H1 (cell line): ENCODE measurements around the gene NEK10. TPM values are rescaled to one million over a fixed set of nuclear protein-coding genes. Genes with fewer than 3 reads are reported as not detected.
A peak's percentile ranks its signal among the peaks of the same experiment; 100 is the strongest.

ENCODE experiments used
- CTCF ChIA-PET: fragments of 300-600 bp; sonication (Branson Sonifier 250); formaldehyde crosslinking; loops from one replicate; lab custom pipeline; 2021; ENCODE audit not compliant: partially characterized antibody; lab: Charles Lee
- POLR2A ChIA-PET: fragments of 300-600 bp; sonication (Branson Sonifier 250); formaldehyde crosslinking; loops from one replicate; lab custom pipeline; 2021; ENCODE audit warnings: inconsistent platforms; ENCODE audit not compliant: partially characterized antibody; lab: Charles Lee
- DNase-seq, 2 experiments: peaks; one replicate each; pipeline versions ENCODE4 v3.0.0 to v3.0.0-alpha.2; 2010 to 2022; ENCODE audit warnings: low spot score in 2 of 2, low read depth in 1 of 2, mixed read lengths in 1 of 2
- FAIRE-seq: peaks from 2 replicates; lab custom pipeline; 2011; peaks lifted over from hg19 to GRCh38; lab: Jason Lieb, UNC
- H2AFZ ChIP-seq: 2 replicates; pipeline ENCODE4 v1.8.1; 2012; ENCODE audit warnings: low read length, inconsistent platforms
- H2AK5ac ChIP-seq: 2 replicates; pipeline ENCODE4 v1.6.1; 2013; ENCODE audit warnings: low read depth, low read length
- H2BK120ac ChIP-seq: replicated peaks from 2 replicates; pipeline ENCODE3; 2013; ENCODE audit warnings: low read depth, low read length, inconsistent platforms
- H2BK12ac ChIP-seq: 2 replicates; pipeline ENCODE4 v1.6.1; 2013; ENCODE audit warnings: low read depth, low read length
- H2BK15ac ChIP-seq: 2 replicates; pipeline ENCODE4 v1.6.1; 2013; ENCODE audit warnings: low read length
- H2BK20ac ChIP-seq: 2 replicates; pipeline ENCODE4 v1.6.1; 2013; ENCODE audit warnings: low read length
- H2BK5ac ChIP-seq: 2 replicates; pipeline ENCODE4 v1.6.1; 2013; ENCODE audit warnings: low read depth, low read length
- H3K14ac ChIP-seq: 2 replicates; pipeline ENCODE4 v1.6.1; 2013; ENCODE audit warnings: inconsistent platforms; ENCODE audit not compliant: insufficient read length
- H3K18ac ChIP-seq: 2 replicates; pipeline ENCODE4 v1.6.1; 2013; ENCODE audit warnings: low read length; ENCODE audit errors: extremely low read depth
- H3K23ac ChIP-seq: 2 replicates; pipeline ENCODE4 v1.6.1; 2013; ENCODE audit warnings: inconsistent platforms; ENCODE audit not compliant: insufficient read length
- H3K23me2 ChIP-seq: 2 replicates; pipeline ENCODE4 v1.6.1; 2013; ENCODE audit warnings: low read depth, low read length
- H3K27ac ChIP-seq: 2 replicates; pipeline ENCODE4 v1.6.1; 2011; ENCODE audit warnings: low read depth, low read length, inconsistent platforms
- H3K27me3 ChIP-seq, 4 experiments: replicated peaks in 1 of 4; 1 replicate in 1 of 4; 2 replicates in 3 of 4; pipeline versions ENCODE4 v1.6.1 to v1.8.1; 2011 to 2013; ENCODE audit warnings: low read length in 3 of 4, mild to moderate bottlenecking in 3 of 4, inconsistent platforms in 2 of 4, mixed read lengths in 2 of 4, moderate library complexity in 1 of 4; ENCODE audit not compliant: control insufficient read depth in 3 of 4, insufficient read depth in 3 of 4; ENCODE audit errors: extremely low read depth in 1 of 4
- H3K36me3 ChIP-seq, 4 experiments: 2 replicates each; pipeline versions ENCODE4 v1.6.1 to v1.8.1; 2011 to 2013; ENCODE audit warnings: mild to moderate bottlenecking in 4 of 4, low read length in 3 of 4, moderate library complexity in 2 of 4, control low read depth in 1 of 4, inconsistent platforms in 1 of 4; ENCODE audit not compliant: insufficient read depth in 4 of 4, control insufficient read depth in 2 of 4
- H3K4ac ChIP-seq: replicated peaks from 2 replicates; pipeline ENCODE3; 2013; ENCODE audit warnings: low read length, low read depth, mixed read lengths, inconsistent platforms; ENCODE audit not compliant: insufficient read length
- H3K4me1 ChIP-seq, 4 experiments: replicated peaks in 1 of 4; 1 replicate in 1 of 4; 2 replicates in 3 of 4; pipeline versions ENCODE4 v1.6.1 to v1.8.1; 2011 to 2013; ENCODE audit warnings: low read length in 3 of 4, inconsistent platforms in 2 of 4, mixed read lengths in 1 of 4; ENCODE audit not compliant: insufficient read depth in 4 of 4, control insufficient read depth in 3 of 4
- H3K4me2 ChIP-seq, 2 experiments: 2 replicates each; pipeline versions ENCODE4 v1.6.1 to v1.8.1; 2011 to 2013; ENCODE audit warnings: low read depth in 2 of 2, low read length in 2 of 2, control low read depth in 1 of 2, inconsistent platforms in 1 of 2, mild to moderate bottlenecking in 1 of 2; ENCODE audit not compliant: insufficient read depth in 1 of 2
- H3K4me3 ChIP-seq, 4 experiments: fragments of 200-600, 300-600 bp in 1 of 4; sonication (generic), shearing (Covaris generic), sonication (Bioruptor Twin) in 1 of 4; 2 replicates each; pipeline versions ENCODE4 v1.5.1 to v1.8.1; 2011 to 2016; ENCODE audit warnings: low read length in 4 of 4, low read depth in 3 of 4, control low read depth in 2 of 4, inconsistent platforms in 2 of 4, mild to moderate bottlenecking in 2 of 4, mixed read lengths in 1 of 4, moderate library complexity in 1 of 4; ENCODE audit not compliant: insufficient read depth in 2 of 4; ENCODE audit errors: extremely low read depth in 1 of 4
- H3K56ac ChIP-seq: replicated peaks from 2 replicates; pipeline ENCODE3; 2013; ENCODE audit warnings: low read depth, mild to moderate bottlenecking, mixed read lengths, low read length, inconsistent platforms; ENCODE audit not compliant: insufficient read length
- H3K79me1 ChIP-seq: 2 replicates; pipeline ENCODE4 v1.6.1; 2013; ENCODE audit warnings: low read depth, low read length, control low read depth
- H3K79me2 ChIP-seq, 2 experiments: 2 replicates each; pipeline versions ENCODE4 v1.6.1 to v1.8.1; 2012 to 2013; ENCODE audit warnings: low read length in 2 of 2, mild to moderate bottlenecking in 2 of 2, inconsistent platforms in 1 of 2; ENCODE audit not compliant: insufficient read depth in 2 of 2, control insufficient read depth in 1 of 2
- H3K9ac ChIP-seq, 4 experiments: replicated peaks in 1 of 4; 1 replicate in 1 of 4; 2 replicates in 3 of 4; pipeline versions ENCODE4 v1.6.1 to v1.8.1; 2011 to 2013; ENCODE audit warnings: low read depth in 3 of 4, low read length in 3 of 4, control low read depth in 2 of 4, mild to moderate bottlenecking in 2 of 4, moderate library complexity in 2 of 4, inconsistent platforms in 1 of 4; ENCODE audit errors: extremely low read depth in 1 of 4
- H3K9me3 ChIP-seq, 2 experiments: 2 replicates each; pipeline versions ENCODE4 v1.6.1 to v1.8.1; 2012 to 2013; ENCODE audit warnings: mild to moderate bottlenecking in 2 of 2, moderate library complexity in 2 of 2, control low read depth in 1 of 2, inconsistent platforms in 1 of 2, low read depth in 1 of 2, low read length in 1 of 2, mixed read lengths in 1 of 2; ENCODE audit not compliant: insufficient read depth in 2 of 2
- H4K20me1 ChIP-seq, 2 experiments: replicated peaks in 1 of 2; 2 replicates each; pipeline versions ENCODE3 to v1.8.1; 2011 to 2013; ENCODE audit warnings: inconsistent platforms in 2 of 2, low read length in 2 of 2, mild to moderate bottlenecking in 1 of 2; ENCODE audit not compliant: insufficient read depth in 2 of 2, control insufficient read depth in 1 of 2
- H4K5ac ChIP-seq: 2 replicates; pipeline ENCODE4 v1.6.1; 2013; ENCODE audit warnings: low read length, low read depth, mixed read lengths, inconsistent platforms; ENCODE audit not compliant: insufficient read length
- H4K8ac ChIP-seq: 2 replicates; pipeline ENCODE4 v1.8.0; 2013; ENCODE audit warnings: mild to moderate bottlenecking, moderate library complexity, low read length, inconsistent platforms; ENCODE audit not compliant: insufficient read depth; ENCODE audit errors: extremely low read depth
- H4K91ac ChIP-seq: replicated peaks from 2 replicates; pipeline ENCODE3; 2013; ENCODE audit warnings: low read length, mixed read lengths, inconsistent platforms; ENCODE audit not compliant: insufficient read length
- CEBPB ChIP-seq: IDR thresholded peaks from 2 replicates; pipeline ENCODE4 v1.6.1; 2012; ENCODE audit warnings: low read depth, low read length
- EP300 ChIP-seq, 2 experiments: IDR thresholded peaks; 1 replicate in 1 of 2; 2 replicates in 1 of 2; pipeline ENCODE4 v1.6.1; 2011 to 2012; ENCODE audit warnings: low read depth in 2 of 2, low read length in 2 of 2, mild to moderate bottlenecking in 2 of 2, borderline replicate concordance in 1 of 2, inconsistent platforms in 1 of 2, moderate library complexity in 1 of 2
- HDAC6 ChIP-seq: IDR thresholded peaks from one replicate; pipeline ENCODE4 v1.7.1; 2012; ENCODE audit warnings: low read depth, mild to moderate bottlenecking, inconsistent platforms, low read length, moderate library complexity
- KDM4A ChIP-seq: IDR thresholded peaks from one replicate; pipeline ENCODE4 v1.7.1; 2012; ENCODE audit warnings: low read depth, mild to moderate bottlenecking, moderate library complexity, low read length, inconsistent platforms; ENCODE audit not compliant: severe bottlenecking
- RXRA ChIP-seq: IDR thresholded peaks from 2 replicates; pipeline ENCODE4 v1.6.1; 2011; ENCODE audit warnings: low read depth, mild to moderate bottlenecking, low read length, moderate library complexity; ENCODE audit not compliant: insufficient read depth
- polyA plus RNA-seq, 7 experiments: library from polyadenylated mRNA; depleted of rRNA in 3 of 7; stranded (reverse) in 5 of 7; unstranded in 2 of 7; fragments of >200 nt in 5 of 7; fragments of 200-250 nt in 2 of 7; gene quantifications; 1 replicate in 5 of 7; 2 replicates in 1 of 7; 4 replicates in 1 of 7; pipeline versions ENCODE4 v1.2.1 to v1.2.3, GENCODE V29; 2011 to 2013; ENCODE audit warnings: missing spikeins in 2 of 7, mixed read lengths in 2 of 7
- total RNA-seq: library from RNA; stranded (reverse); fragmentation: NEBNext Ultra II Directional; extraction: Animal tissue kit (Norgen Biotek cat#: 25700); gene quantifications from 2 replicates; pipeline ENCODE4 v1.2.1, GENCODE V29; 2021
- TF ChIP-seq, protein P1 (sequence below): IDR thresholded peaks from 2 replicates; pipeline ENCODE4 v1.6.1; 2012; ENCODE audit warnings: inconsistent platforms

The NEK10 gene
- total and polyA plus RNA-seq, 2 of the 8 experiments (the other 6 are each of a cell fraction or from before 2014, with no cell fraction given): 0.18 to 0.50 TPM

DNA sequence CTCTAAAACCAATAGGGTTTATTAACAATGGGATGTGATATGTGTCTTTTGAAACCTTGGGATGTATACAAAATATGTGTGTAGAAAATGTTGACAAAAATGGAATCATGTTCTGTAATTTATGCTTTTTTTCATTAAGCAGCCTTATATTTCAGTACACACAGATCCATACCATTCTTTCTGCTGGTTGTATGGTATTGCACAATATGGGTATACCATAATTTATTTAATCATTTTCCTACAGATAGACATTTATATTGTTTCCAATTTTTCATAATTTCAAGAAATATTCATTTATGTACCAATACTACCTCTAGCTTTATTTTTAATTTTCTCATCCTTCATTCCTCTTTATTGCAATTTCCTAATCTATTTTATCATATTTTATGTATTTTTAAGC is 83.5 kb downstream of the NEK10 start:
- no peak overlapping the region for H4K8ac ChIP-seq
- CTCF ChIA-PET: interaction anchor here (0.7 kb wide), 1 partner anchor 377 kb away, joined by 3 read pairs; no protein-coding TSS in a partner anchor
- H3K4me3 ChIP-seq: no peak overlapping the region
- H4K5ac ChIP-seq: no peak overlapping the region
- H4K20me1 ChIP-seq: no peaks in the 10 kb centered on the region
- H4K91ac ChIP-seq: no peak overlapping the region
- no peak overlapping the region for H3K27ac ChIP-seq
- no peaks in the 10 kb centered on the region for H3K79me2 ChIP-seq
- no peak overlapping the region for H2BK120ac ChIP-seq
- H3K23me2 ChIP-seq: no peaks in the 10 kb centered on the region
- H3K4ac ChIP-seq: no peak overlapping the region
- no peaks in the 10 kb centered on the region for H3K9me3 ChIP-seq
- H3K4me2 ChIP-seq: no peak overlapping the region
- no peak overlapping the region for H2AK5ac ChIP-seq
- POLR2A ChIA-PET: no interaction called here
- H3K4me1 ChIP-seq: no peaks in the 10 kb centered on the region
- no peak for DNase-seq
- no peak for TF ChIP-seq EP300 (IDR thresholded peaks at IDR 0.05; ENCODE audit: borderline replicate concordance in 1 of 2, low read depth in 2 of 2, low read length in 2 of 2)
- TF ChIP-seq KDM4A: no peak
- TF ChIP-seq HDAC6: no peak
- TF ChIP-seq CEBPB: peak; percentile 50; the same call in 1 of the 2 replicates
- no peak for TF ChIP-seq RXRA
- TF ChIP-seq, protein P1, sequence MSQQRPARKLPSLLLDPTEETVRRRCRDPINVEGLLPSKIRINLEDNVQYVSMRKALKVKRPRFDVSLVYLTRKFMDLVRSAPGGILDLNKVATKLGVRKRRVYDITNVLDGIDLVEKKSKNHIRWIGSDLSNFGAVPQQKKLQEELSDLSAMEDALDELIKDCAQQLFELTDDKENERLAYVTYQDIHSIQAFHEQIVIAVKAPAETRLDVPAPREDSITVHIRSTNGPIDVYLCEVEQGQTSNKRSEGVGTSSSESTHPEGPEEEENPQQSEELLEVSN: no peak
- no peak overlapping the region for H3K14ac ChIP-seq
- no peak for FAIRE-seq
- no peak overlapping the region for H3K56ac ChIP-seq
- no peaks in the 10 kb centered on the region for H3K79me1 ChIP-seq
- no peak overlapping the region for H3K23ac ChIP-seq
- no peaks in the 10 kb centered on the region for H3K27me3 ChIP-seq
- no peak overlapping the region for H2BK5ac ChIP-seq
- no peak overlapping the region for H3K9ac ChIP-seq
- H2BK12ac ChIP-seq: no peak overlapping the region
- no peak overlapping the region for H2BK15ac ChIP-seq
- H2AFZ ChIP-seq: no peak overlapping the region
- H3K18ac ChIP-seq: no peak overlapping the region
- H2BK20ac ChIP-seq: no peak overlapping the region
- H3K36me3 ChIP-seq: no peaks in the 10 kb centered on the region
